GM12878 (cell line): ENCODE data around the gene PLEKHH1. TPM values are rescaled to one million over a fixed set of nuclear protein-coding genes. Genes with fewer than 3 reads are reported as not detected.

Experiments used
- ATAC-seq: fragments of 200-7000 bp; cut with Tn5 transposase; 3 replicates; pipeline ENCODE4 v1.9.1; 2020; ENCODE audit warnings: mild to moderate bottlenecking, moderate library complexity
- BruUV-seq: library from RNA; stranded (reverse); fragments of 400-500 nt; replicated peaks from 2 replicates; lab custom pipeline; 2021; lab: Mats Ljungman, UMichigan
- CTCF ChIA-PET: fragments of 300-600 bp; sonication (Branson Sonifier 250); formaldehyde crosslinking; extraction: SDS; loops from one replicate; lab custom pipeline; 2021; ENCODE audit warnings: inconsistent platforms; lab: Yijun Ruan, JAX
- POLR2A ChIA-PET: fragments of 350-600 bp; formaldehyde crosslinking; extraction: SDS; loops from one replicate; lab custom pipeline; 2021; ENCODE audit warnings: inconsistent platforms; lab: Charles Lee
- RAD21 ChIA-PET: fragments of 300-600 bp; sonication (Branson Sonifier 250); formaldehyde crosslinking; loops from one replicate; lab custom pipeline; 2023; ENCODE audit warnings: antibody characterized with exemption; ENCODE audit not compliant: unreplicated experiment; lab: Charles Lee
- SMC1A ChIA-PET: fragments of 300-600 bp; sonication (Branson Sonifier 250); formaldehyde crosslinking; loops from one replicate; lab custom pipeline; 2023; ENCODE audit not compliant: unreplicated experiment, uncharacterized antibody; lab: Charles Lee
- DNase-seq: peaks from one replicate; pipeline ENCODE4 v3.0.0-alpha.2; 2011; ENCODE audit warnings: low read depth, low spot score
- FAIRE-seq: peaks from 3 replicates; lab custom pipeline; 2011; peaks lifted over from hg19 to GRCh38; lab: Jason Lieb, UNC
- H2AFZ ChIP-seq: 2 replicates; pipeline ENCODE4 v1.6.0; 2011; ENCODE audit warnings: low read depth, low read length, control low read depth; ENCODE audit not compliant: control insufficient read depth
- H3K27ac ChIP-seq: 2 replicates; pipeline ENCODE4 v1.5.1; 2011; ENCODE audit warnings: control low read depth; ENCODE audit not compliant: control insufficient read depth, insufficient read depth
- H3K27me3 ChIP-seq, 2 experiments: replicated peaks in 1 of 2; 2 replicates each; pipeline versions ENCODE4 v1.6.0 to v1.6.1; 2011; ENCODE audit warnings: low read length in 1 of 2; ENCODE audit not compliant: control insufficient read depth in 2 of 2, insufficient read depth in 2 of 2
- H3K36me3 ChIP-seq, 2 experiments: 2 replicates each; pipeline ENCODE4 v1.5.1; 2011; ENCODE audit warnings: low read length in 1 of 2; ENCODE audit not compliant: control insufficient read depth in 2 of 2, insufficient read depth in 2 of 2
- H3K4me1 ChIP-seq: 2 replicates; pipeline ENCODE4 v1.6.1; 2011; ENCODE audit warnings: mild to moderate bottlenecking, low read length, moderate library complexity, mixed read lengths; ENCODE audit not compliant: control insufficient read depth, insufficient read depth
- H3K4me2 ChIP-seq: 2 replicates; pipeline ENCODE4 v1.6.0; 2011; ENCODE audit warnings: control low read depth; ENCODE audit not compliant: control insufficient read depth, insufficient read depth
- H3K4me3 ChIP-seq: fragments of 200-600 bp; sonication (generic); 2 replicates; pipeline ENCODE4 v1.5.1; 2016
- H3K79me2 ChIP-seq: 2 replicates; pipeline ENCODE4 v1.6.0; 2011; ENCODE audit warnings: low read length; ENCODE audit not compliant: control insufficient read depth, insufficient read depth
- H3K9ac ChIP-seq: 2 replicates; pipeline ENCODE4 v1.8.0; 2011; ENCODE audit warnings: low read length, control low read depth, mixed read lengths; ENCODE audit not compliant: control insufficient read depth, insufficient read depth
- H3K9me3 ChIP-seq: replicated peaks from 3 replicates; pipeline ENCODE4 v1.5.1; 2011; ENCODE audit warnings: mild to moderate bottlenecking, low read length; ENCODE audit not compliant: control insufficient read depth, insufficient read depth
- H4K20me1 ChIP-seq: 2 replicates; pipeline ENCODE4 v1.6.0; 2011; ENCODE audit not compliant: control insufficient read depth, insufficient read depth
- BACH1 ChIP-seq: fragments of 450-650 bp; IDR thresholded peaks from 2 replicates; pipeline ENCODE4 v1.6.1; 2017; ENCODE audit warnings: mild to moderate bottlenecking, borderline replicate concordance
- CHD2 ChIP-seq: IDR thresholded peaks from 2 replicates; pipeline ENCODE4 v1.6.1; 2011; ENCODE audit warnings: low read depth, low read length, improper control_type of control experiment, borderline replicate concordance
- EGR1 ChIP-seq, 2 experiments: IDR thresholded peaks; 1 replicate in 1 of 2; 2 replicates in 1 of 2; pipeline ENCODE4 v1.6.1; 2011 to 2012; ENCODE audit warnings: low read depth in 2 of 2, low read length in 2 of 2, borderline replicate concordance in 1 of 2, mild to moderate bottlenecking in 1 of 2, moderate library complexity in 1 of 2
- HDAC6 ChIP-seq: fragments of 200-600 bp; sonication (generic); IDR thresholded peaks from one replicate; pipeline ENCODE4 v1.8.0; 2017; ENCODE audit warnings: antibody characterized with exemption; ENCODE audit not compliant: unreplicated experiment
- IKZF1 ChIP-seq: fragments of 450-650 bp; conservative IDR thresholded peaks from 2 replicates; pipeline ENCODE4 v1.6.1; 2017; ENCODE audit warnings: antibody characterized with exemption, mild to moderate bottlenecking
- IKZF2 ChIP-seq, 2 experiments: fragments of 450-650 bp; IDR thresholded peaks; 2 replicates each; pipeline ENCODE4 v1.6.1; 2017; ENCODE audit warnings: mild to moderate bottlenecking in 2 of 2, moderate library complexity in 2 of 2
- NFYA ChIP-seq: IDR thresholded peaks from 2 replicates; pipeline ENCODE4 v1.6.1; 2011; ENCODE audit warnings: low read depth, mild to moderate bottlenecking, low read length, improper control_type of control experiment, borderline replicate concordance
- NFYB ChIP-seq: IDR thresholded peaks from 2 replicates; pipeline ENCODE4 v1.6.1; 2011; ENCODE audit warnings: low read depth, mild to moderate bottlenecking, low read length, improper control_type of control experiment, moderate library complexity; ENCODE audit not compliant: insufficient read depth
- NR2C1 ChIP-seq: fragments of 450-650 bp; IDR thresholded peaks from 2 replicates; pipeline ENCODE4 v1.6.1; 2017; ENCODE audit warnings: antibody characterized with exemption, mild to moderate bottlenecking, moderate library complexity
- POLR2A ChIP-seq: IDR thresholded peaks from 2 replicates; pipeline ENCODE4 v1.6.1; 2011; ENCODE audit warnings: low read depth, mild to moderate bottlenecking, low read length
- SUPT20H ChIP-seq: IDR thresholded peaks from 2 replicates; pipeline ENCODE4 v1.6.1; 2011; ENCODE audit warnings: low read depth, mild to moderate bottlenecking, low read length, moderate library complexity, borderline replicate concordance; ENCODE audit not compliant: control insufficient read depth
- TARDBP ChIP-seq: IDR thresholded peaks from 2 replicates; pipeline ENCODE4 v1.6.1; 2016; ENCODE audit warnings: borderline replicate concordance
- YY1 ChIP-seq: IDR thresholded peaks from 2 replicates; pipeline ENCODE4 v1.6.1; 2011; ENCODE audit warnings: low read depth, mild to moderate bottlenecking, low read length
- ZNF217 ChIP-seq: fragments of 450-650 bp; IDR thresholded peaks from 2 replicates; pipeline ENCODE4 v1.6.1; 2017; ENCODE audit warnings: antibody characterized with exemption, mild to moderate bottlenecking
- WGBS: methylation state at CpG from one replicate; pipeline ENCODE4 v1.1.6; 2016; ENCODE audit warnings: low lambda C conversion rate; ENCODE audit not compliant: insufficient replicate concordance, insufficient coverage; ENCODE audit errors: missing lambda C conversion rate; 5-methylcytosine and 5-hydroxymethylcytosine counted together
- in situ Hi-C: fragments of 300-500 bp; cut with MboI; formaldehyde crosslinking; loops from 9 replicates; pipeline ENCODE4 v1.14.3; 2018; ENCODE audit warnings: mixed read lengths
- intact Hi-C: fragments of 100-400 bp; cut with micrococcal nuclease; formaldehyde crosslinking; loops from one replicate; pipeline ENCODE4 v1.14.2; 2022; ENCODE audit not compliant: unreplicated experiment
- polyA plus RNA-seq, 11 experiments: library from polyadenylated mRNA; depleted of rRNA in 4 of 11; unstranded in 6 of 11; stranded (reverse) in 5 of 11; fragments of >200 nt; fragmentation: Nextera tagmentation in 4 of 11; fragmentation: Illumina TruSeq in 1 of 11; extraction: Ambion mirVana in 4 of 11; extraction: Trizol in 1 of 11; gene quantifications; 1 replicate in 1 of 11; 2 replicates in 10 of 11; pipeline versions ENCODE4 v1.2.1 to v1.2.3, GENCODE V29; 2011 to 2016; ENCODE audit warnings: inconsistent platforms in 2 of 11, missing spikeins in 2 of 11, low read depth in 1 of 11
- total RNA-seq, 4 experiments: library from RNA; depleted of rRNA in 3 of 4; stranded (reverse); fragments of >200 nt in 3 of 4; fragmentation: Illumina TruSeq in 1 of 4; extraction: Trizol in 1 of 4; gene quantifications; 2 replicates each; pipeline versions ENCODE4 v1.2.1 to v1.2.3, GENCODE V29; 2013 to 2021
- TF ChIP-seq, protein P1 (sequence below): IDR thresholded peaks from 2 replicates; pipeline ENCODE4 v1.6.1; 2012; ENCODE audit warnings: mild to moderate bottlenecking, low read depth, low read length
- TF ChIP-seq, protein P2 (sequence below): fragments of 450-650 bp; conservative IDR thresholded peaks from 2 replicates; pipeline ENCODE4 v1.6.1; 2017; ENCODE audit warnings: mild to moderate bottlenecking, moderate library complexity

Gene PLEKHH1
- total and polyA plus RNA-seq, 10 of the 15 experiments (the other 5 are each of a cell fraction or from before 2014, with no cell fraction given), result 0.11 to 0.95 (median 0.41) TPM

DNA sequence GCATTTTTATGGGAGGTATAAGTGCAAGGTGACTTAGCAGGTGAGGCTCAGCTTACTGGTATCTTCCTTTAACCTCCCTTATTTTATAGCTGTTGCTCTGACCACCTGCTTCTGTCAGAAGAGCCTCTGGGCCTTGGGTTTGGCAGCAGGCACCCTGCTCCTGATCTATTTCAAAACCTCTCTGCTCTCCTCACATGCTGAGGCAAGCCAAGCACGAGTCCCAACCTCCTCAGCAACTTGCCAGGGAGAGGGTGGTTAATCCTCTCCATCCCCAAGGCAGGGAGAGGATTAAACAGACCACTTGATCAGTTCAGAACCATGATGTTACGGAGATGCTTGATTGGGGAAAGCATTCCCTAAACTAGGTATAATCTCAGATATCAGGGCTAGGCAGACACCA lies 5.4 kb downstream of the PLEKHH1 start:
- in situ Hi-C loops, result no loop called here
- no peak overlapping the region for H3K4me3 ChIP-seq
- POLR2A ChIA-PET, result no interaction called here

More for the DNA sequence above, 5.4 kb downstream of the PLEKHH1 start:
- DNase-seq (no peak), ATAC-seq (no peak), FAIRE-seq (no peak)
- no peak overlapping the region for H3K4me2 ChIP-seq
- H3K9ac ChIP-seq, result no peak overlapping the region
- intact Hi-C loops, result no loop called here
- no peak overlapping the region for H2AFZ ChIP-seq
- peaks cover 7% of the 10 kb centered on the region; the same call in 1 of the 2 replicates for H3K4me1 ChIP-seq
- RAD21 ChIA-PET, result no interaction called here
- no peaks in the 10 kb centered on the region for H3K36me3 ChIP-seq
- 44% methylated on average over 2 of the region's 2 CpGs for WGBS
- H3K27ac ChIP-seq, result no peak overlapping the region
- no peaks in the 10 kb centered on the region for H3K79me2 ChIP-seq
- SMC1A ChIA-PET, result interaction anchor here (1.8 kb wide), 1 partner anchor 111 kb away, joined by 5 read pairs; no protein-coding TSS in a partner anchor
- CTCF ChIA-PET, result interaction anchor here (0.9 to 2.2 kb wide), 3 partner anchors 11 to 33 kb away, joined by 3 to 10 read pairs (median 5); no protein-coding TSS in a partner anchor
- H3K27me3 ChIP-seq, result peaks cover 0 to 10% of the 10 kb centered on the region in 2 experiments; a peak in 2 of 4 replicates
- H3K9me3 ChIP-seq, result no peaks in the 10 kb centered on the region
- no peak for TF ChIP-seq TARDBP
- TF ChIP-seq, protein P1, sequence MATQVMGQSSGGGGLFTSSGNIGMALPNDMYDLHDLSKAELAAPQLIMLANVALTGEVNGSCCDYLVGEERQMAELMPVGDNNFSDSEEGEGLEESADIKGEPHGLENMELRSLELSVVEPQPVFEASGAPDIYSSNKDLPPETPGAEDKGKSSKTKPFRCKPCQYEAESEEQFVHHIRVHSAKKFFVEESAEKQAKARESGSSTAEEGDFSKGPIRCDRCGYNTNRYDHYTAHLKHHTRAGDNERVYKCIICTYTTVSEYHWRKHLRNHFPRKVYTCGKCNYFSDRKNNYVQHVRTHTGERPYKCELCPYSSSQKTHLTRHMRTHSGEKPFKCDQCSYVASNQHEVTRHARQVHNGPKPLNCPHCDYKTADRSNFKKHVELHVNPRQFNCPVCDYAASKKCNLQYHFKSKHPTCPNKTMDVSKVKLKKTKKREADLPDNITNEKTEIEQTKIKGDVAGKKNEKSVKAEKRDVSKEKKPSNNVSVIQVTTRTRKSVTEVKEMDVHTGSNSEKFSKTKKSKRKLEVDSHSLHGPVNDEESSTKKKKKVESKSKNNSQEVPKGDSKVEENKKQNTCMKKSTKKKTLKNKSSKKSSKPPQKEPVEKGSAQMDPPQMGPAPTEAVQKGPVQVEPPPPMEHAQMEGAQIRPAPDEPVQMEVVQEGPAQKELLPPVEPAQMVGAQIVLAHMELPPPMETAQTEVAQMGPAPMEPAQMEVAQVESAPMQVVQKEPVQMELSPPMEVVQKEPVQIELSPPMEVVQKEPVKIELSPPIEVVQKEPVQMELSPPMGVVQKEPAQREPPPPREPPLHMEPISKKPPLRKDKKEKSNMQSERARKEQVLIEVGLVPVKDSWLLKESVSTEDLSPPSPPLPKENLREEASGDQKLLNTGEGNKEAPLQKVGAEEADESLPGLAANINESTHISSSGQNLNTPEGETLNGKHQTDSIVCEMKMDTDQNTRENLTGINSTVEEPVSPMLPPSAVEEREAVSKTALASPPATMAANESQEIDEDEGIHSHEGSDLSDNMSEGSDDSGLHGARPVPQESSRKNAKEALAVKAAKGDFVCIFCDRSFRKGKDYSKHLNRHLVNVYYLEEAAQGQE, result no peak
- no peak for TF ChIP-seq EGR1 (IDR thresholded peaks at IDR 0.05; ENCODE audit: borderline replicate concordance in 1 of 2, low read depth in 2 of 2, low read length in 2 of 2)
- TF ChIP-seq YY1, result no peak
- no peak for TF ChIP-seq ZNF217
- no peak for TF ChIP-seq IKZF2 (IDR thresholded peaks at IDR 0.05)
- TF ChIP-seq, protein P2, sequence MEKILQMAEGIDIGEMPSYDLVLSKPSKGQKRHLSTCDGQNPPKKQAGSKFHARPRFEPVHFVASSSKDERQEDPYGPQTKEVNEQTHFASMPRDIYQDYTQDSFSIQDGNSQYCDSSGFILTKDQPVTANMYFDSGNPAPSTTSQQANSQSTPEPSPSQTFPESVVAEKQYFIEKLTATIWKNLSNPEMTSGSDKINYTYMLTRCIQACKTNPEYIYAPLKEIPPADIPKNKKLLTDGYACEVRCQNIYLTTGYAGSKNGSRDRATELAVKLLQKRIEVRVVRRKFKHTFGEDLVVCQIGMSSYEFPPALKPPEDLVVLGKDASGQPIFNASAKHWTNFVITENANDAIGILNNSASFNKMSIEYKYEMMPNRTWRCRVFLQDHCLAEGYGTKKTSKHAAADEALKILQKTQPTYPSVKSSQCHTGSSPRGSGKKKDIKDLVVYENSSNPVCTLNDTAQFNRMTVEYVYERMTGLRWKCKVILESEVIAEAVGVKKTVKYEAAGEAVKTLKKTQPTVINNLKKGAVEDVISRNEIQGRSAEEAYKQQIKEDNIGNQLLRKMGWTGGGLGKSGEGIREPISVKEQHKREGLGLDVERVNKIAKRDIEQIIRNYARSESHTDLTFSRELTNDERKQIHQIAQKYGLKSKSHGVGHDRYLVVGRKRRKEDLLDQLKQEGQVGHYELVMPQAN, result no peak
- no peak for TF ChIP-seq BACH1
- TF ChIP-seq NFYB, result no peak
- no peak for TF ChIP-seq NR2C1
- no peak for TF ChIP-seq IKZF1
- no peak for TF ChIP-seq CHD2
- no peak for TF ChIP-seq HDAC6
- TF ChIP-seq NFYA, result no peak
- TF ChIP-seq POLR2A, result no peak
- TF ChIP-seq SUPT20H, result no peak
- no TSS peak for BruUV-seq
- no peaks in the 10 kb centered on the region for H4K20me1 ChIP-seq
